Smooth muscle cell (in vitro differentiated cells): ENCODE results near the gene CTNNA3. TPM values are rescaled to one million over a fixed set of nuclear protein-coding genes. Genes with fewer than 3 reads are reported as not detected.

Experiments used
- DNase-seq: peaks from one replicate; lab custom pipeline; 2025; ENCODE audit not compliant: unreplicated experiment; lab: John Stamatoyannopoulos, UW
- H2AFZ ChIP-seq: fragments of 200-600 bp; sonication (generic); 2 replicates; pipeline ENCODE4 v1.6.0; 2016; ENCODE audit warnings: antibody characterized with exemption, low read depth, mild to moderate bottlenecking
- H3F3A ChIP-seq: fragments of 200-600 bp; sonication (generic); 2 replicates; pipeline ENCODE4 v1.6.0; 2017; ENCODE audit warnings: antibody characterized with exemption, low read depth
- H3K27ac ChIP-seq: fragments of 200-600 bp; sonication (generic); 2 replicates; pipeline ENCODE4 v1.5.1; 2016; ENCODE audit warnings: low read depth, mild to moderate bottlenecking
- H3K27me3 ChIP-seq: fragments of 200-600 bp; sonication (generic); 2 replicates; pipeline ENCODE4 v1.6.1; 2016; ENCODE audit warnings: low read depth, mild to moderate bottlenecking
- H3K36me3 ChIP-seq: fragments of 200-600 bp; sonication (generic); 2 replicates; pipeline ENCODE4 v1.5.1; 2016; ENCODE audit warnings: low read depth
- H3K4me1 ChIP-seq: fragments of 200-600 bp; sonication (generic); 2 replicates; pipeline ENCODE4 v1.5.1; 2016; ENCODE audit warnings: low read depth
- H3K4me2 ChIP-seq: fragments of 200-600 bp; sonication (generic); 2 replicates; pipeline ENCODE4 v1.6.0; 2016; ENCODE audit warnings: mild to moderate bottlenecking
- H3K4me3 ChIP-seq: fragments of 200-600 bp; sonication (generic); 2 replicates; pipeline ENCODE4 v1.5.1; 2016; ENCODE audit warnings: mild to moderate bottlenecking
- H3K79me2 ChIP-seq: fragments of 200-600 bp; sonication (generic); 2 replicates; pipeline ENCODE4 v1.6.0; 2016; ENCODE audit warnings: low read depth, mild to moderate bottlenecking
- H3K9ac ChIP-seq: fragments of 200-600 bp; sonication (generic); 2 replicates; pipeline ENCODE4 v1.6.0; 2016; ENCODE audit warnings: low read depth
- H3K9me3 ChIP-seq: fragments of 200-600 bp; sonication (generic); replicated peaks from 2 replicates; pipeline ENCODE4 v1.5.1; 2016; ENCODE audit warnings: low read depth
- H4K20me1 ChIP-seq: fragments of 200-600 bp; sonication (generic); 2 replicates; pipeline ENCODE4 v1.6.0; 2016; ENCODE audit warnings: low read depth
- CTCF ChIP-seq: fragments of 200-600 bp; sonication (generic); IDR thresholded peaks from 2 replicates; pipeline ENCODE4 v1.5.1; 2017; ENCODE audit warnings: borderline replicate concordance, mild to moderate bottlenecking, antibody characterized with exemption; ENCODE audit not compliant: insufficient read depth, poor library complexity, severe bottlenecking
- WGBS: methylation state at CpG from one replicate; pipeline ENCODE4 v1.1.7; 2016; ENCODE audit warnings: low lambda C conversion rate; 5-methylcytosine and 5-hydroxymethylcytosine counted together
- polyA plus RNA-seq: library from polyadenylated mRNA; unstranded; fragments of >200 nt; fragmentation: Nextera tagmentation; extraction: Ambion mirVana; gene quantifications from 2 replicates; pipeline ENCODE4 v1.2.1, GENCODE V29; 2016
- total RNA-seq: library from RNA; depleted of rRNA; stranded (reverse); fragments of >200 nt; gene quantifications from 2 replicates; pipeline ENCODE4 v1.2.3, GENCODE V29; 2014

The CTNNA3 gene
- total and polyA plus RNA-seq, 2 experiments from 2014 or later: 1.3 TPM; not detected in 1

- WGBS: 95% methylated on average over 2 of the region's 2 CpGs
- no peak for DNase-seq
- Histone ChIP-seq H3K4me2 (peak overlapping the region; percentile 32), H3F3A (no peaks in the 10 kb centered on the region), H2AFZ (peak overlapping the region; percentile 67), H3K79me2 (no peaks in the 10 kb centered on the region), H4K20me1 (no peaks in the 10 kb centered on the region), H3K4me1 (peaks cover 32% of the 10 kb centered on the region), H3K27ac (peak overlapping the region; percentile 70), H3K4me3 (no peak overlapping the region), H3K9ac (no peak overlapping the region), H3K27me3 (no peaks in the 10 kb centered on the region), H3K36me3 (no peaks in the 10 kb centered on the region), H3K9me3 (no peaks in the 10 kb centered on the region)
- TF ChIP-seq CTCF: no peak
Measured at GRCh38 chr10:66828957-66829356, 867.0 kb downstream of the CTNNA3 start.

- Histone ChIP-seq H3K4me3 (no peak overlapping the region), H3K79me2 (no peaks in the 10 kb centered on the region), H3K27me3 (no peaks in the 10 kb centered on the region), H3K36me3 (no peaks in the 10 kb centered on the region), H3K4me2 (peak overlapping the region; percentile 71), H3F3A (no peaks in the 10 kb centered on the region), H2AFZ (no peak overlapping the region), H4K20me1 (no peaks in the 10 kb centered on the region), H3K4me1 (peaks cover 34% of the 10 kb centered on the region), H3K9ac (no peak overlapping the region), H3K27ac (peak overlapping the region; percentile 70), H3K9me3 (no peaks in the 10 kb centered on the region)
- TF ChIP-seq CTCF: no peak
- no peak for DNase-seq
- WGBS: 0% methylated on average over 1 of the region's 1 CpG
Measured at GRCh38 chr10:66827353-66827752, 868.6 kb downstream of the CTNNA3 start.

- H2AFZ ChIP-seq: no peak overlapping the region
- TF ChIP-seq CTCF: no peak
- H3F3A ChIP-seq: no peaks in the 10 kb centered on the region
- H3K9me3 ChIP-seq: no peaks in the 10 kb centered on the region
- 94% methylated on average over 1 of the region's 1 CpG for WGBS
- H3K4me3 ChIP-seq: no peak overlapping the region
- no peak overlapping the region for H3K9ac ChIP-seq
- no peaks in the 10 kb centered on the region for H4K20me1 ChIP-seq
- peaks cover 34% of the 10 kb centered on the region for H3K4me1 ChIP-seq
- no peak overlapping the region for H3K4me2 ChIP-seq
- H3K27ac ChIP-seq: no peak overlapping the region
- no peak for DNase-seq
- H3K36me3 ChIP-seq: no peaks in the 10 kb centered on the region
- H3K27me3 ChIP-seq: no peaks in the 10 kb centered on the region
- no peaks in the 10 kb centered on the region for H3K79me2 ChIP-seq
Measured at GRCh38 chr10:66823301-66823700, 872.7 kb downstream of the CTNNA3 start.

DNA sequence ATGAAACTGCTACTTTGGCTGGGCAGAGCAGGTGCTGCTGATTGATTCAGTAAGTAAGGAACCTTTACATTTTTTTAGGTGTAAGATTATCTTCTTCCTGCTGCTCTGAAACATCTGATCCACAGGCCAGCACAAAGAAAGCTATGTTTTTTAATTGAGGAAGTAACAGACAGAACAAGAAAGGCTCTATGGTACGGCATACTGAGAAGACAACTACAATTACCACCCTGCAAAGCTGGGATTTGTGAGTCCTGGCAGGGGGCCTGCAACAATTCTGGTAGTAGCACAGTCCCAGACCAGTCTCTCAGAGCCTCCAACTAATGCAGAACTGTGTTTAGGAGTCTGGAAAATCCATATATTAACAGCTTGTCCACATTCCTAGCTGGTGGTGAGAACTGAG, 873.2 kb downstream of the CTNNA3 start:
- Histone ChIP-seq H3K4me1 (peaks cover 29% of the 10 kb centered on the region), H3K4me2 (no peak overlapping the region), H3K9me3 (no peaks in the 10 kb centered on the region), H3K9ac (no peak overlapping the region), H2AFZ (peak overlapping the region; percentile 50), H3K27ac (no peak overlapping the region), H3F3A (no peaks in the 10 kb centered on the region), H3K79me2 (no peaks in the 10 kb centered on the region), H4K20me1 (no peaks in the 10 kb centered on the region), H3K27me3 (no peaks in the 10 kb centered on the region), H3K4me3 (no peak overlapping the region), H3K36me3 (no peaks in the 10 kb centered on the region)
- TF ChIP-seq CTCF: no peak
- DNase-seq: no peak
- WGBS: 32% methylated on average over 1 of the region's 1 CpG
